B cell (primary cell): Measurements from ENCODE around the gene ADAP1. TPM values are rescaled to one million over a fixed set of nuclear protein-coding genes. Genes with fewer than 3 reads are reported as not detected.

Experiments used
- ATAC-seq: fragments of 200-7000 bp; cut with Tn5 transposase; one replicate; pipeline ENCODE4 v1.10.0; 2021; ENCODE audit warnings: low read depth, mild to moderate bottlenecking, moderate number of reproducible peaks, moderate library complexity
- CTCF ChIA-PET: fragments of 350-600 bp; sonication (Branson Sonifier 250); formaldehyde crosslinking; loops from one replicate; lab custom pipeline; 2021; ENCODE audit warnings: antibody characterized with exemption, inconsistent platforms; lab: Charles Lee
- POLR2A ChIA-PET: fragments of 350-600 bp; sonication (Branson Sonifier 250); formaldehyde crosslinking; loops from one replicate; lab custom pipeline; 2021; ENCODE audit warnings: antibody characterized with exemption; lab: Charles Lee
- DNase-seq: peaks from one replicate; pipeline ENCODE4 v3.0.0; 2013
- H2AFZ ChIP-seq: 2 replicates; pipeline ENCODE4 v1.6.1; 2012; ENCODE audit warnings: mild to moderate bottlenecking, low read depth, low read length; ENCODE audit not compliant: insufficient read depth, poor library complexity, severe bottlenecking
- H3K27ac ChIP-seq, 2 donors: 1 replicate in 1 of 2; 2 replicates in 1 of 2; pipeline ENCODE4 v1.5.1; 2012 to 2013; ENCODE audit warnings: low read length in 2 of 2, mild to moderate bottlenecking in 2 of 2, moderate library complexity in 1 of 2
- H3K27me3 ChIP-seq, 4 experiments: fragments of 200-600 bp in 1 of 4; sonication (generic) in 1 of 4; replicated peaks in 1 of 4; 1 replicate in 2 of 4; 2 replicates in 2 of 4; pipeline versions ENCODE4 v1.6.1 to v1.7.0; 2013 to 2016; ENCODE audit warnings: low read length in 3 of 4, mild to moderate bottlenecking in 2 of 4, mixed read lengths in 1 of 4, moderate library complexity in 1 of 4; ENCODE audit not compliant: insufficient read depth in 4 of 4, control insufficient read depth in 3 of 4; ENCODE audit errors: control extremely low read depth in 1 of 4
- H3K36me3 ChIP-seq, 2 experiments: replicated peaks in 1 of 2; 1 replicate in 1 of 2; 2 replicates in 1 of 2; pipeline versions ENCODE4 v1.6.1 to v1.7.1; 2013; ENCODE audit warnings: low read length in 1 of 2; ENCODE audit not compliant: insufficient read depth in 2 of 2, control insufficient read depth in 1 of 2; ENCODE audit errors: control extremely low read depth in 1 of 2, extremely low read depth in 1 of 2
- H3K4me1 ChIP-seq, 2 donors: fragments of 200-600 bp in 1 of 2; sonication (generic) in 1 of 2; 1 replicate in 1 of 2; 2 replicates in 1 of 2; pipeline versions ENCODE4 v1.5.1 to v1.6.1; 2013 to 2017; ENCODE audit warnings: low read length in 2 of 2; ENCODE audit not compliant: control insufficient read depth in 2 of 2, insufficient read depth in 2 of 2
- H3K4me2 ChIP-seq: replicated peaks from 2 replicates; pipeline ENCODE3; 2012; ENCODE audit warnings: mild to moderate bottlenecking, low read depth, low read length; ENCODE audit not compliant: poor library complexity, severe bottlenecking
- H3K4me3 ChIP-seq, 5 experiments: fragments of 200-600 bp in 1 of 5; sonication (generic) in 1 of 5; 1 replicate in 3 of 5; 2 replicates in 2 of 5; pipeline versions ENCODE4 v1.5.1 to v1.7.0; 2011 to 2016; ENCODE audit warnings: low read length in 4 of 5, mild to moderate bottlenecking in 4 of 5, low read depth in 2 of 5, control low read depth in 1 of 5, moderate library complexity in 1 of 5; ENCODE audit not compliant: insufficient read depth in 1 of 5; ENCODE audit errors: control extremely low read depth in 1 of 5, extremely low read depth in 1 of 5
- H3K79me2 ChIP-seq: fragments of 200-600 bp; sonication (generic); one replicate; pipeline ENCODE4 v1.6.0; 2016; ENCODE audit warnings: low read length; ENCODE audit not compliant: control insufficient read depth, insufficient read depth
- H3K9ac ChIP-seq: fragments of 200-600 bp; sonication (generic); 2 replicates; pipeline ENCODE4 v1.6.1; 2017; ENCODE audit warnings: mild to moderate bottlenecking, low read length, moderate library complexity
- H3K9me3 ChIP-seq, 3 donors: one replicate each; pipeline versions ENCODE4 v1.6.1 to v1.7.1; 2013; ENCODE audit warnings: low read length in 2 of 3; ENCODE audit not compliant: control insufficient read depth in 2 of 3, insufficient read depth in 1 of 3; ENCODE audit errors: control extremely low read depth in 1 of 3
- H4K20me1 ChIP-seq: 2 replicates; pipeline ENCODE4 v1.6.0; 2012; ENCODE audit warnings: mild to moderate bottlenecking, low read length; ENCODE audit not compliant: insufficient read depth, control insufficient read depth, poor library complexity, severe bottlenecking
- H3K27ac Mint-ChIP-seq: one replicate; pipeline ENCODE4 v1.8.0; 2021; ENCODE audit warnings: mixed read lengths
- H3K27me3 Mint-ChIP-seq: one replicate; pipeline ENCODE4 v1.8.0; 2021; ENCODE audit warnings: mixed read lengths
- H3K4me1 Mint-ChIP-seq: one replicate; pipeline ENCODE4 v1.8.0; 2021; ENCODE audit warnings: mixed read lengths
- H3K4me3 Mint-ChIP-seq: one replicate; pipeline ENCODE4 v1.8.0; 2021; ENCODE audit warnings: mixed read lengths
- H3K9me3 Mint-ChIP-seq: one replicate; pipeline ENCODE4 v1.8.0; 2022; ENCODE audit warnings: mixed read lengths; ENCODE audit not compliant: insufficient read depth
- EZH2 ChIP-seq: IDR thresholded peaks from 2 replicates; pipeline ENCODE4 v1.6.1; 2012; ENCODE audit warnings: borderline replicate concordance, low read depth, mild to moderate bottlenecking, moderate library complexity, low read length; ENCODE audit not compliant: insufficient read depth, poor library complexity, severe bottlenecking
- WGBS: methylation state at CpG from one replicate; pipeline ENCODE4 v1.1.5; 2013; ENCODE audit warnings: missing lambda C conversion rate; ENCODE audit not compliant: insufficient coverage; 5-methylcytosine and 5-hydroxymethylcytosine counted together
- intact Hi-C: fragments of 100-400 bp; cut with micrococcal nuclease; formaldehyde crosslinking; loops from one replicate; pipeline ENCODE4 v1.10.0; 2022
- polyA plus RNA-seq: library from polyadenylated mRNA; depleted of rRNA; stranded (reverse); fragments of >200 nt; gene quantifications from 2 replicates; pipeline ENCODE4 v1.2.3, GENCODE V29; 2012
- total RNA-seq, 2 donors: library from RNA; stranded (reverse); fragments of 120-200 nt in 1 of 2; gene quantifications; 1 replicate in 1 of 2; 2 replicates in 1 of 2; pipeline versions ENCODE4 v1.2.3 to v1.2.4, GENCODE V29; 2013 to 2022
- TF ChIP-seq, protein P1 (sequence below): fragments of 200-600 bp; IDR thresholded peaks from one replicate; pipeline ENCODE4 v1.8.0; 2022; ENCODE audit warnings: antibody characterized with exemption, mild to moderate bottlenecking

The ADAP1 gene
- total and polyA plus RNA-seq, 2 donors (not counting 1 experiment from before 2014, with no cell fraction given), result 10.8 to 12.9 TPM

DNA sequence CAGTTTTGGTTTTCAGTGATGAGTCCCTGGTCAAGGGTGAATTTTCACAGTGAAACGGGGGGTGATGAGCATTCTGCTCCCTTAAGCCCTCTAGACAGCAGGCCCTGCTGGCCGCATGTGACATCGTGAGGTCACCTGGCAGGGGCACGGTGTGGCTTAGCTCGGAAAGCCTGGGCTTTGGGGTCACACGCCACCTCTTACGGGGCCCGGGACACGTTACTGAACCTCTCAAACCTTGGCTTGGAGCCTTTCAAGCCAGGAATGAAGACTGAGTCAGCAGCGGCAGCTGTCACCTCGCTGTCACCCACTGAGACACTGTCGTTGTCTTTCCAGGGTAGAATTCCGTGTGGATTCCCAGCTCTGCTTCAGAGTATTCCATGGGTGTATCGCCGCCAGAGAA lies 74.0 kb downstream of the ADAP1 start:
- H3K27ac ChIP-seq, result no peak overlapping the region
- H3K36me3 ChIP-seq, result peaks cover 1 to 9% of the 10 kb centered on the region in 2 experiments
- Mint-ChIP-seq H3K4me1 (peaks cover 34% of the 10 kb centered on the region), H3K9me3 (no peaks in the 10 kb centered on the region), H3K27me3 (no peaks in the 10 kb centered on the region), H3K27ac (no peak overlapping the region), H3K4me3 (no peak overlapping the region)
- H3K27me3 ChIP-seq, result no peaks in the 10 kb centered on the region
- 94% methylated on average over 15 of the region's 15 CpGs for WGBS
- no peak overlapping the region for H3K4me3 ChIP-seq
- no peak overlapping the region for H3K4me2 ChIP-seq
- DNase-seq, result no peak
- TF ChIP-seq EZH2, result no peak
- TF ChIP-seq, protein P1, sequence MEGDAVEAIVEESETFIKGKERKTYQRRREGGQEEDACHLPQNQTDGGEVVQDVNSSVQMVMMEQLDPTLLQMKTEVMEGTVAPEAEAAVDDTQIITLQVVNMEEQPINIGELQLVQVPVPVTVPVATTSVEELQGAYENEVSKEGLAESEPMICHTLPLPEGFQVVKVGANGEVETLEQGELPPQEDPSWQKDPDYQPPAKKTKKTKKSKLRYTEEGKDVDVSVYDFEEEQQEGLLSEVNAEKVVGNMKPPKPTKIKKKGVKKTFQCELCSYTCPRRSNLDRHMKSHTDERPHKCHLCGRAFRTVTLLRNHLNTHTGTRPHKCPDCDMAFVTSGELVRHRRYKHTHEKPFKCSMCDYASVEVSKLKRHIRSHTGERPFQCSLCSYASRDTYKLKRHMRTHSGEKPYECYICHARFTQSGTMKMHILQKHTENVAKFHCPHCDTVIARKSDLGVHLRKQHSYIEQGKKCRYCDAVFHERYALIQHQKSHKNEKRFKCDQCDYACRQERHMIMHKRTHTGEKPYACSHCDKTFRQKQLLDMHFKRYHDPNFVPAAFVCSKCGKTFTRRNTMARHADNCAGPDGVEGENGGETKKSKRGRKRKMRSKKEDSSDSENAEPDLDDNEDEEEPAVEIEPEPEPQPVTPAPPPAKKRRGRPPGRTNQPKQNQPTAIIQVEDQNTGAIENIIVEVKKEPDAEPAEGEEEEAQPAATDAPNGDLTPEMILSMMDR, result no peak
- no peak overlapping the region for H3K9ac ChIP-seq
- ChIA-PET CTCF (interaction anchor here (0.6 kb wide), 1 partner anchor 247 kb away, joined by 3 read pairs; no protein-coding TSS in a partner anchor), POLR2A (no interaction called here)
- ATAC-seq, result no peak
- peaks cover 10 to 21% of the 10 kb centered on the region in 2 donors for H3K4me1 ChIP-seq
- no peak overlapping the region for H2AFZ ChIP-seq
- peaks cover 0 to 13% (median 0%) of the 10 kb centered on the region in 3 donors for H3K9me3 ChIP-seq
- intact Hi-C loops, result no loop called here
- H4K20me1 ChIP-seq, result peaks cover 76% of the 10 kb centered on the region
- peaks cover 84% of the 10 kb centered on the region for H3K79me2 ChIP-seq

DNA sequence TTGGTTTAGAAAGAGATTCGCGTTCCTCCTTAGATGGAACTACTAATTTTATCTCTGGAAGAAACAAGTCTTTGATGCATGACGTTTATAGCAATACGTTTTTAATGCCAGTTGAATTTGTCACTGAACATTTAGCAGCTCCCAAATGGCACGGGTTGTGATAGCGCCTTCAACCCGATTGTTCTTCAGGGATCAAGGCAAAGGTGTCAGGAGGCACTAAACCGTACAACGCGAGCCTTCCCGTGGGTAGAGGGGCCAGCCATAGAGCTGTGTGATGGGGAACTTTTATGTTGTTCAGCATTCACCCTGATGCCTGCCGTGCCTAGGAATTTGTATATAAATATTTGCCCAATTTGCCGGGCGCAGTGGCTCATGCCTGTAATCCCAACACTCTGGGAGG lies 74.8 kb downstream of the ADAP1 start:
- Histone ChIP-seq H3K36me3 (peaks cover 1 to 9% of the 10 kb centered on the region in 2 experiments), H3K4me3 (no peak overlapping the region), H3K4me2 (no peak overlapping the region), H3K27ac (no peak overlapping the region), H4K20me1 (peaks cover 69% of the 10 kb centered on the region), H3K4me1 (peaks cover 12 to 24% of the 10 kb centered on the region in 2 donors), H3K9ac (no peak overlapping the region), H3K27me3 (no peaks in the 10 kb centered on the region), H3K9me3 (peaks cover 0 to 15% (median 0%) of the 10 kb centered on the region in 3 donors), H2AFZ (no peak overlapping the region), H3K79me2 (peaks cover 77% of the 10 kb centered on the region)
- no peak for DNase-seq
- Mint-ChIP-seq H3K27me3 (no peaks in the 10 kb centered on the region), H3K27ac (no peak overlapping the region), H3K4me3 (no peak overlapping the region), H3K4me1 (peaks cover 37% of the 10 kb centered on the region), H3K9me3 (no peaks in the 10 kb centered on the region)
- TF ChIP-seq, protein P1, result no peak
- TF ChIP-seq EZH2, result no peak
- WGBS, result 94% methylated on average over 10 of the region's 14 CpGs
- POLR2A ChIA-PET, result no interaction called here
- no peak for ATAC-seq
- intact Hi-C loops, result loop anchor here (5.0 kb wide), 1 partner anchor 263 kb away; no protein-coding TSS in a partner anchor
- CTCF ChIA-PET, result interaction anchor here (1.1 kb wide), 1 partner anchor 297 kb away, joined by 3 read pairs; no protein-coding TSS in a partner anchor
